HG03565 (cell line): ENCODE results near the gene CYB5B.
A peak's percentile ranks its signal among the peaks of the same experiment; 100 is the strongest.

Experiments
- ATAC-seq: cut with Tn5 transposase; IDR thresholded peaks from one replicate; pipeline ENCODE4 v1.9.1; 2021; ENCODE audit warnings: mild to moderate bottlenecking, moderate library complexity; ENCODE audit not compliant: unreplicated experiment

CYB5B gene

DNA sequence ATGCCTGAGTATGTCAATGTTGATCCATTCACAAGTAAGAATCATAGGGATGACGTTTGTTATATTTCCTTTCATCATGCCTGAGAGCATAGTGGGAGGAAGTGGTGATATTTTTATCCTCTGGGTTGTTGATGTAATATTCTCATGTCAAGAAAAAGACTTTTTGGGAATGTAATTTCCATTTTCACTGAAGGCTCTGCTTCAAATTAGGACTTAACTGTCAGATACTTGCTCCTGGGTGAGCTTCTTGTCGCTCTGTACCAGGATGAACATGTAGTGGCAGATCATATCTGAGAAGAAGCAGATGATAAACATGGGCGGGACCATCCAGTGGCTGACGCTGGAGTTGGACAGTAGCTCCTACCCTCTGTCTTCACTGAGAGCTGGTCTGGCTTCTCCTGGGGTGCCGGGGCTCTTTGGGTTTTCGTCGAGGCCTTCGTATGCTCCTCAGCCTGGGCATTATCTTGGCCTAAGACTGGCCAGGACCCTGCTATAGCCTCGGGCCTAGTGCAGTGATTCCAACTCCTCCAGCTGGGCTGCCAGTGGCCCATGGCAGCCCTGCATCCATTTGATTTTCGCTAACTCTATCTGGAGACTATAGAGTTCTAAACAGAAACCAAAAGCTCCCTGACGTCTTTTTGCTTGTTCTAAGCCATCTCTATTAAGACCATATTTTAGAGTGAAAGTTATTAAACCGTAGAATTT is 19.7 kb downstream of the CYB5B start:
- no peak for ATAC-seq

DNA sequence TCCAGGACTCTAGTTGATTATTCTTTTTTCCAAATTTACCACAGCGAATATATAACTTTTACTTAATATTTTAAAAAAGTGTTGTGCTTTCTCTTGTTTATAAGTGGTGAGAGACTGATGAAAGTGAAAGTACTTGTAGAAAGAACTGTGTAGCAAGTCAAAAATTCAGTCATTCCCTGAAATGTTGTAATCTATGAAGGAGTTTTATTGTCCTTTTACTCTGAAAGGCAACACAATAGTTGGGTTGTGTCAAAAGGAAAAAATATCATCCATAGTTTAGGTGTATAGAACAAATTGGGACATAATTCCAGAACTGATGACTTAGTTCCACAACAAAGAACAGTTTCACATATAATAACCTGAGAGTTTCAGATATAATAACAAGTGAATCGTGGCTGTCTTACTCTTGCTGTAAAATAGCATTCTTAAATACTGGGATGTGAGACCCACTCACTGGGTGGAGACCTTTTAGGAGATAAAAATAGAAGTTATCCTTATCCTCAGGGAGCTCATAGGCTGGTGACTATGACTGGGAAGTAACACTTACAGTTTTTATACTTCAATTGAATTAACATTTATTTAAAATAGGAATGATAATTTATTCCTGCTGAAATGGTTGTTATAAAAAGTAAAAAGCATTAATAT is 20.6 kb downstream of the CYB5B start:
- no peak for ATAC-seq

GRCh38 chr16:69448470-69449193 is 24.2 kb downstream of the CYB5B start:
- ATAC-seq: no peak

- ATAC-seq: no peak
Observed at GRCh38 chr16:69451166-69451565, 26.7 kb downstream of the CYB5B start.

DNA sequence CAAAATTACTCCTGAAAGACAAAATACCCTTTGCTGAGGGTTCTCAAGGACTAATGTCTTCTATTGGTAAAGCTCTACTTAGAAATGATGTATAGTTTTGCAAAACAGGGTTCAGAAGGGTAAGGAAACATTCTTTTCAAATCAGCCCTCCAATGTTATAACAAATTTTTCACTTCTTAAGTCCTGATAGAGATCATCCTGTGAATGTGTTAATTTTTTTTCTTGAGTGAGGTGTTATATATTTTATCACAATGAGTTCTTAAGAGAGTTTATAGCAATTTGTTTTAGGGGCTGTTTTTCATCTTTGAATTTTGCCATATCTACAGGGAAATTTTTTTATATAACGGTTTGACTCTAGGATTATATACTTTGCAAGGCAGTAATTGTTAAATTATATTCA is 29.5 kb downstream of the CYB5B start:
- no peak for ATAC-seq

GRCh38 chr16:69463876-69464275 is 39.5 kb downstream of the CYB5B start:
- ATAC-seq: no peak

DNA sequence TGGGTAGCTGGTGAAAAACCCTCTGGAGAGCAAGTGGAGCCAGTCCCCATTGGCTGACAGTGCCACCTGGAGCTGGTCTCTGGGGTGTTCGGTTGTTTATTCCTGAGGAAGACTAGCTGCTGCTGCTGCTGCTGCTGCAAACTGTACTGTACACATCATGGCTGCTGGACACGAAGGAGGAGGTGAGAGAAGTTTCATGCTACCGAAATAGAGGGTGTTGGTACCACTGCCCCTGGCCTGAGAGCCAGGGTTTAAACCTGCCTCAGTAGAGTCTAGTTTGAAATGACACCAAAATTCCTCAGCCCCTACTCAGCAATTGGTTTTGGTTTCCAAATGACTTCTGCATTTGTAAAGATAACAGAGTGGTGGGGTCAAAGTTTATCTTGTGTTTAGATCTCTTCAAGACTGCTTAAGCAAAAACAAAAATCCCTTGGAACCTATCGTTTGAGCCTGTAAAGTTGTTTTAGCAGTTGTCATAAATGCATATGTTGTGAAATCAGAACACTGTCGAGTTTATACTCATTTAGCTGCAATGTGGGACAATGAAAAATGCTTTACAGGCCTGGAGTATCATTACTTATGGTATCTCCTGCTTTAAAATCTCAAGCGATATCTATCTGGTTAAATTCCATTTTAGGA is 40.8 kb downstream of the CYB5B start:
- ATAC-seq: no peak

- ATAC-seq: no peak
Observed at GRCh38 chr16:69465881-69466280, 41.5 kb downstream of the CYB5B start.

DNA sequence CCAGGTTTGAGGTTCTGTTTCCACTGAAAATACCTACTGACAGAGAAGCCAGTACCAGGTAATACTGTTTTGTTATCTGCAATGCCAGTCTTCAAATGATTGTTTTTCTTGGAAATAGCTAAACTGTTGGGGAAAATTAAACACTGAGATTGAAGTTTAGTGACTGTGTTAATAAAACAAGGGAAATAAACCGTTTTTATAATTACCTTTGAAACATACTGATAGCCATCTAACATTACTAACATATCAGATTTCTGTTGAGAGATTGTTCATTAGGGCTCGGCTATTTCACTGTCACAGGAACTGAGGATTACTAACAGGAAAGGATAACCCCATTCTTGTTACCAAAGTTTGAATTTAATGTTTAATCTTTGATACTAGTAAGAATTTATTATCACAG is 42.1 kb downstream of the CYB5B start:
- ATAC-seq: no peak

DNA sequence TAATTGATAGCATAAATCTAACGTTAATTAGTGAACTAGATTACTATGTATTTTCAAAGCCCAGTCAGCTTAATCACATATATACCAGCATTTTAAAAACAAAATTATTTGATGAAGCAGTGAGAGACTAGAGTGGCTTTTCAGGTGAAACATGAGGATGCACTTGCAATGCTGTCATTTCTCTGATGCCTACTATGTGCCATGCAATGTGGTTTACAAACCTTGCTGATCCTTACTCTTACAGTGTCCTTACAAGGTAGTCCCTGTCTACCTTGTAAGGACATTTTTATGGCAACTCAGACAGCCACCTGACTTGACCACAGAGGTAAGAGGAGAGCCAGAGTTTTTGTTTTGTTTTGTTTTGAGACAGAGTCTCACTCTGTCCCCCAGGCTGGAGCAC is 42.7 kb downstream of the CYB5B start:
- ATAC-seq: no peak

DNA sequence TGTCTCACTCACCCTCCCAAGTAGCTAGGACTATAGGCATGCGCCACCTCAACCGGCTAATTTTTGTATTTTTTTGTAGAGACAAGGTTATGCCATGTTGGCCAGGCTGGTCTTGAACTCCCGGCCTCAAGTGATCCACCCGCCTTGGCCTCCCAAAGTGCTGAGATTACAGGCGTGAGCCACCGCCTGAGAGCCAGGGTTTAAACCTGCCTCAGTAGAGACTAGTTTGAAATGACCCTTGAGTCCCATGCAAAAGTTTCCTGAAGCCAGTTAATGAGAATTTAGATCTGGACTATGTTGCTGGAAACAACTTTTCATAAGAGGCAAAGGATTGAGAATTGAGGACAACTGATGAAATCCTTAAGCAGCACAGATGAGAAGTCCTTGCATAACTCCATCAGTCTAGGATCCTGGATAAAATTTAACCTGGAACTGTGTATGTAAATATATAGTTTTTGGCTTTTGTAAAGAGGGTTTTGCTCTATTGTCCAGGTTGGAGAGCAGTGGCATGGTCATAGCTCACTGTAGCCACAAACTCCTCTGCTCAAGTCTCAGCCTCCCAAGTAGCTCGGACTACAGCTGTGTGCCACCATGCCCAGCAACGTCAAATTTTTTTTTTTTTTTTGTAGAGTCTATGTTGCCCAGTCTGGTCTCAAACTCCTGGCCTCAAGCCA is 43.2 kb downstream of the CYB5B start:
- ATAC-seq: no peak

DNA sequence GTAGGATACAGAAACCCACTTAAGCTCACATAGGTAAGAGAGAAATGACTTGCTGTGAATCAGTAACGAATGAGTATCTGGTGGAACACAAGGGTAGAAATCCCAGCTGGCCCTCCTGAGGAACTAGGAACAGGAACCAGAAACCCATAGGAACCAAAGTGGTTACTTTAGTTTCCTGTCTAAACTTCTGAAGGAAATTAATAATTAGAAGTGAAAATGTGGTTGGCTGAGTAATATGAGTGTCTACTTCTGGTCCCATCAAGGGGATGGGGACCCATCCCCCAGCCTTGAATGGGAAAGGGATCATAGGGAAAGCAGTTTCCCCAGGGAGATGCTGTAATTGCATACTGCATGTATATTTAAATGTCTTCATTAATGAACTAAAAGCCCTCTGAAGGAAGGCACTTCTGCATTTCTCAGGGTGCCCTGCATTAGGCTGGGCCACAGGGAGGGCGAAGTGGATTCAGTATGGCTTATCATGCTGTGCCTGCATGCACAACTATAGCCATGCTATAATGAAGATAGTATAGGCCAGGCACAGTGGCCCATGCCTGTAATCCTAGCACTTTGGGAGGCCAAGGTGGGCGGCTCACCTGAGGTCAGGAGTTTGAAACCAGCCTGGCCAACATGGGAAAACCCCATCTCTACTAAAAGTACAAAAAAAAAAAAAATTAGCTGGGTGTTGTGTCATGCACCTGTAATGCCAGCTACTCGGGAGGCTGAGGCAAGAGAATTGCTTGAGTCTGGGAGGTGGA is 45.6 kb downstream of the CYB5B start:
- peak; percentile 36 for ATAC-seq

GRCh38 chr16:69471121-69471520 is 46.7 kb downstream of the CYB5B start:
- no peak for ATAC-seq

DNA sequence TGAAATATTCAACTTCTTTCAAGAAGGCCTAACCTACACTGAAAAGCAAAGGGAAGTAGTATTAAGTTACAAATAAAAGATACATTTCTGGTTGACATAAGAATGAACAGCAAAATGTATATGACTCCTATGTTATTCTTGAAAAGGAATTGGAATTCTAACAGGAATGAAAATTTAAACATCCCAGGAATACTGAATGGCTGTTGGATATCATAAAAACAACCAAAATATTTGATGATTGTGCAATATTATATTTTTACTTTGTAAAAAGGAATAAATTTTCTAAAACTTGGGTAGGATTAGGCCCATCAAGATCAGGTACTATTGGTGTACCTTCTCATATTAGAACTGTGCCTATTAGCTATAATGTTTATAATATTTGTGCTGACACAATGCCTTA is 50.0 kb downstream of the CYB5B start:
- no peak for ATAC-seq

- no peak for ATAC-seq
Observed at GRCh38 chr16:69476920-69477443, 52.6 kb downstream of the CYB5B start.

GRCh38 chr16:69477546-69477945 is 53.1 kb downstream of the CYB5B start:
- no peak for ATAC-seq

- ATAC-seq: no peak
Observed at GRCh38 chr16:69478685-69479084, 54.3 kb downstream of the CYB5B start.

DNA sequence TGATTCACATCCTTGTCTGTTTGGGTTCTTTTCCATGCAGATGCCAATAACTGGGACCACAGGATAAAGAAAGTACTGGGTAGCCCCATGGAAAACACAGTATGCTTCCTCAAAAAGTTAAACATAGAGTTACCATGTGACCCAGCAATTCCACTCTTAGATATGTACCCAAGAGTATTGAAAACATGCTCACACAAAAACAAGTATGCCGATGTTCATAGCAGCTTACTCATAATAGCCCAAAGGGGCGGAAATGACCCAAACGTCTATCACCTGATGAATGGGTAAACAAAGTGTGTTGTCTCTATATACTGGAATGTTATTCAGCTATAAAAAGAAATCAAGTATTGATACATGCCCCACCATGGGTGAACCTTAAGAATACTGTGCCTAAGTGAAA is 55.4 kb downstream of the CYB5B start:
- ATAC-seq: no peak

DNA sequence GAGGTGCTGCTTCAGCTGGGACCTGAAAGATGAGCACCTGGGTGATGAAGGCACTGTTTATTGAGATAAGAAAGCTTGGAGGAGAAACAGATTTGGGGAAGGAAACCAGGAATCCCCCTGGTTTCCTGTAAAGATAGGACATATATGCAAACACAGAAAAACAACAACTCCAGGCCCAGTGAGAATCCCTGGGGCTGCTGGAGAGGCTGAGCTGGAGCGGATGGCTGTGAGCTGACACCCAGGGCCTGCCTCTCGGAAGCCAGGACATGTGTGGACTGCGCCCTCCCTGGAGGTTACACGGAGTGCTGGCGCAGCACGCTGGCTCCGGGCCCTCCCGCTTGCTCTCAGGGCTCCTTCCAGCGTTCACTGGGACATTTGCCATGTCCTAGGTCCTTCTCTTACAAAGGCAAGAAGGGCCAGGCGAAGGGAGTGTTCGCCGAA is 57.5 kb downstream of the CYB5B start:
- no peak for ATAC-seq

DNA sequence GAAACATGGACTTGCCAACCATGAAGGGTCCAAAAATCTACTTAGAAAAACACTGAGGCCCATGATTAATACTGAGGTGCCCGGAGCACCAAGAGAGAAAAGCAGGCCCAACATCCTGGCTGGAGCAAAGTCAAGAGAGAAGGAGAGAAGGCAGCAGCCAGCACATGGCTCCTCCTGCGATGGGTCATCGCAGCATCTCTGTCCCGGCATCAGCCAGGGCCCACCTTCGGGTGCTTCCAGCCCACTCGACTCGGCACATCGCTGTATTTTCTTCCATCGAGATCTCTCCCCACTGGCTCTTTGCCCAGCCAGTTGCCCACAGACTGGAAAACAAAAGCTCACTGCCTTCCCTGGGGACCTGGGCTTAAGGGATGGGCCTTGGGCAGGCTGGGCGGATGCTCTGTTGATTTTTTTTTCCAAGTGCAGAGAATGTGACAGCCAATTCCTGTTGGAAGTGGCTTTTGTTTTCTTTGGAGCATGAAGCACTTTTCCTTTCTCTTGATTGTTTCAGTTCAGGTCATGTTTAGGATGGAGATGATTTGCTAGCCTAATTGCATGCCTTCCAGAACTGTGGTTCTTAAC is 58.1 kb downstream of the CYB5B start:
- no peak for ATAC-seq
